ENCODE data around the gene TAF15. TPM values are rescaled to one million over a fixed set of nuclear protein-coding genes. Genes with fewer than 3 reads are reported as not detected.

Gene TAF15
- polyA plus RNA-seq, 1 experiment = 51.6 TPM

DNA sequence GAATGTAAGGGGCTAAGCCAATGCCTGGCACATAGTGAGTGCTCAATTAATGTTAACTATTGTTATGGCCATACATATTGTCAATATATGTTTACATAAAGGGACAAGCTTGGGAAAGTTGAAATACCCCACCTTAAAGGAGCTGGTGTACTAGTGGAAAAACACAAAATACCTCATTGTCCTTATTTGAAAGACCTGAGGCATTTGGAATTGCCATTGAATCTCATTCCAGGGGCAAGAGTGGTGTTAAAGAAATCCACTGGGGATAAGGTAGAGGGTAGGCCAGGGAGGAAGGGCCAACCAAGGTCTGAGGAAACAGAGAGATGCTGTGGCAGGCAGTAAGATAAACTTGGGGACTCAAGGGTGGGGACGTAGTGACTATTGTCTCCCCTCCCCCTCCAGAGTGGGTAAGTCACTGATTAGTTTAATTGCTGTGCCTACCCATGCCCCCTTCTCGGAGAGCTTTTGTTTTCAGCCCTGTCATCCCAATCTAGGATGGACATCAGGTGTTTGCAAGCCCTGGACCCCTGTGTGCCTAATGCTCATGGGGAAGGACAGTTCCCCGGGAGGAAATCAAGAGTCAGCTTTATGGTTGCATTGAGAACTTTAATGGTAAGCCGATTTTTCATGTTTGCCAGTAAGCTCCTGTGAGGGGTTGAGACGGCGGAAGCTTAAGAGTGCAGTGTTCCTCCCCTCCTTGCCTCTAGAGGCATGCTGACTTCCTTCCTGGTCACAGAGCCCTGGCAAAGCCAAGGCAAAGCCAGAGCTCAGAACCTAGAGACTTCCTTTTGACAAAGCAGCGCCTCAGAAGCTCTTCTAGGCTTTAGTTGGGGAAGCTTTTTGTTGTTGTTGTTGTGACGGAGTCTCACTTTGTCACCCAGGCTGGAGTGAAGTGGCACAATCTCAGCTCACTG, 61.9 kb downstream of the TAF15 start:
- TF ChIP-seq, protein P1, sequence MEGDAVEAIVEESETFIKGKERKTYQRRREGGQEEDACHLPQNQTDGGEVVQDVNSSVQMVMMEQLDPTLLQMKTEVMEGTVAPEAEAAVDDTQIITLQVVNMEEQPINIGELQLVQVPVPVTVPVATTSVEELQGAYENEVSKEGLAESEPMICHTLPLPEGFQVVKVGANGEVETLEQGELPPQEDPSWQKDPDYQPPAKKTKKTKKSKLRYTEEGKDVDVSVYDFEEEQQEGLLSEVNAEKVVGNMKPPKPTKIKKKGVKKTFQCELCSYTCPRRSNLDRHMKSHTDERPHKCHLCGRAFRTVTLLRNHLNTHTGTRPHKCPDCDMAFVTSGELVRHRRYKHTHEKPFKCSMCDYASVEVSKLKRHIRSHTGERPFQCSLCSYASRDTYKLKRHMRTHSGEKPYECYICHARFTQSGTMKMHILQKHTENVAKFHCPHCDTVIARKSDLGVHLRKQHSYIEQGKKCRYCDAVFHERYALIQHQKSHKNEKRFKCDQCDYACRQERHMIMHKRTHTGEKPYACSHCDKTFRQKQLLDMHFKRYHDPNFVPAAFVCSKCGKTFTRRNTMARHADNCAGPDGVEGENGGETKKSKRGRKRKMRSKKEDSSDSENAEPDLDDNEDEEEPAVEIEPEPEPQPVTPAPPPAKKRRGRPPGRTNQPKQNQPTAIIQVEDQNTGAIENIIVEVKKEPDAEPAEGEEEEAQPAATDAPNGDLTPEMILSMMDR (IDR thresholded peaks at IDR 0.05; ENCODE audit: low read depth, low read length) = no peak
- no peaks in the 10 kb centered on the region for H3K9me3 ChIP-seq (ENCODE audit: control insufficient read depth, insufficient read depth, low read length)
- no peak for DNase-seq (ENCODE audit: low read depth, low spot score)
- H3K27ac ChIP-seq (ENCODE audit: low read depth, low read length) = no peak overlapping the region
- H3K27me3 ChIP-seq (ENCODE audit: control insufficient read depth, insufficient read depth, low read length) = peaks cover 5% of the 10 kb centered on the region
- ChIA-PET CTCF (interaction anchor here (0.7 kb wide), 1 partner anchor 52 kb away, joined by 5 read pairs; no protein-coding TSS in a partner anchor), POLR2A (no interaction called here)
- no peak overlapping the region for H3K4me3 ChIP-seq (ENCODE audit: low read depth, low read length)

DNA sequence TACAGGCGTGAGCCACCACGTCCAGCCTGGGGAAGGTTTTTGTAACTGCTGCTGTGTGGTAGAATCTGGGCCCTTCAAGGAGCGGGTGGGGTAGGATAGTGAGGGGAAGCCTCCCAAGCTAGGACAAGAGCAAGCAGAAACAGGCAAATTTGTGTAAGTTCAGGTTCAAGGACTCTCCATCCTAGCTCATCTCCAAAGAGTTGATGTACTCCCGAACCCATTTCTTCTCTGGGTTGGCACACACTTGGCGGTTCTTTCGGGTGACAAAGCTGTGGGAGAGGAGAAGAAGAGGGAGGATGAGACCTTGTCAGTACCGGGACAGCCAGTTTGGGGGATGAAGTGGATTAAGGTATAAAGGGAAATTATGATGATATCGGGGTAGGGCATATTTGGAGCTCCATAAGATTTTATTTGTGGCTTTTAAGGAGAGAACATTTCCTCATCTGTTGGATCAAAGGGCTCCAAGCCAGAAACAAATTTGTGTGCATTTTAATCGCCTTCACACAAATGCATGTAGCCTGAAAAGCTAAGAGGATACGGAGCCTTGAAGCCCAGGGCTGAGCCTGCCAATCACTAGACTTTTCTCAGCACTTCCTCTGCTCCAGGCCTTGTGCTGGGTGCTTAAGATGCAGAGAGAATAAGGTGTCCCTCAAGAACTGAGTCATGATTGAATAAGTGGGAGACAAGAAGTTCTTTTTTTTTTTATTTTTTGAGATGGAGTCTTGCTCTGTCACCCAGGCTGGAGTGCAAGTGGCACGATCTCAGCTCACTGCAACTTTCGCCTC, 63.1 kb downstream of the TAF15 start:
- Histone ChIP-seq H3K4me3 (ENCODE audit: low read depth, low read length) (no peak overlapping the region), H3K9me3 (ENCODE audit: control insufficient read depth, insufficient read depth, low read length) (no peaks in the 10 kb centered on the region), H3K27me3 (ENCODE audit: control insufficient read depth, insufficient read depth, low read length) (peaks cover 5% of the 10 kb centered on the region), H3K27ac (ENCODE audit: low read depth, low read length) (no peak overlapping the region)
- POLR2A ChIA-PET = no interaction called here
- DNase-seq (ENCODE audit: low read depth, low spot score) = no peak
- CTCF ChIA-PET = no interaction called here
- TF ChIP-seq, protein P1 (IDR thresholded peaks at IDR 0.05; ENCODE audit: low read depth, low read length) = no peak

GRCh38 chr17:35875072-35875799, 66.0 kb downstream of the TAF15 start:
- ChIA-PET CTCF (interaction anchor here (0.7 kb wide), 1 partner anchor 25 kb away, joined by 3 read pairs; no protein-coding TSS in a partner anchor), POLR2A (no interaction called here)

GRCh38 chr17:35875800-35876139, 66.5 kb downstream of the TAF15 start:
- ChIA-PET POLR2A (interaction anchor here (0.6 kb wide), 1 partner anchor 34 kb away, joined by 3 read pairs; no protein-coding TSS in a partner anchor), CTCF (interaction anchor here (0.7 kb wide), 1 partner anchor 26 kb away, joined by 3 read pairs; no protein-coding TSS in a partner anchor)

More at GRCh38 chr17:35875072-35875799, 66.0 kb downstream of the TAF15 start:
- Histone ChIP-seq H3K27ac (ENCODE audit: low read depth, low read length) (no peak overlapping the region), H3K9me3 (ENCODE audit: control insufficient read depth, insufficient read depth, low read length) (no peaks in the 10 kb centered on the region), H3K4me3 (ENCODE audit: low read depth, low read length) (no peak overlapping the region), H3K27me3 (ENCODE audit: control insufficient read depth, insufficient read depth, low read length) (peaks cover 5% of the 10 kb centered on the region)
- TF ChIP-seq, protein P1 (IDR thresholded peaks at IDR 0.05; ENCODE audit: low read depth, low read length) = no peak
- no peak for DNase-seq (ENCODE audit: low read depth, low spot score)

More at GRCh38 chr17:35875800-35876139, 66.5 kb downstream of the TAF15 start:
- Histone ChIP-seq H3K4me3 (ENCODE audit: low read depth, low read length) (no peak overlapping the region), H3K9me3 (ENCODE audit: control insufficient read depth, insufficient read depth, low read length) (no peaks in the 10 kb centered on the region), H3K27me3 (ENCODE audit: control insufficient read depth, insufficient read depth, low read length) (peaks cover 5% of the 10 kb centered on the region), H3K27ac (ENCODE audit: low read depth, low read length) (no peak overlapping the region)
- no peak for DNase-seq (ENCODE audit: low read depth, low spot score)
- TF ChIP-seq, protein P1 (IDR thresholded peaks at IDR 0.05; ENCODE audit: low read depth, low read length) = no peak

Measured in AG04450 (cell line).